Dendritic cell treated with granulocyte-macrophage colony-stimulating factor and Interleukin-4, amounts not matched to agents 40 ng/mL and 50 ng/mL, for 4 days (primary cell): Measurements from ENCODE around the gene SEMA4C.

Experiments
- H3K27ac Mint-ChIP-seq: one replicate; pipeline ENCODE4 v1.8.0; 2022; ENCODE audit warnings: mild to moderate bottlenecking, mixed read lengths
- H3K27me3 Mint-ChIP-seq: one replicate; pipeline ENCODE4 v1.8.0; 2022; ENCODE audit warnings: mild to moderate bottlenecking, mixed read lengths
- H3K36me3 Mint-ChIP-seq: one replicate; pipeline ENCODE4 v1.8.0; 2022; ENCODE audit warnings: low read depth, mixed read lengths
- H3K4me1 Mint-ChIP-seq: one replicate; pipeline ENCODE4 v1.8.0; 2022; ENCODE audit warnings: low read depth, mixed read lengths
- H3K4me3 Mint-ChIP-seq: one replicate; pipeline ENCODE4 v1.8.0; 2022; ENCODE audit warnings: mild to moderate bottlenecking, moderate library complexity, mixed read lengths
- H3K9me3 Mint-ChIP-seq: one replicate; pipeline ENCODE4 v1.8.0; 2022; ENCODE audit warnings: mixed read lengths
- intact Hi-C: fragments of 100-400 bp; cut with micrococcal nuclease; formaldehyde crosslinking; loops from one replicate; pipeline ENCODE4 v1.15.0; 2022

SEMA4C gene

DNA sequence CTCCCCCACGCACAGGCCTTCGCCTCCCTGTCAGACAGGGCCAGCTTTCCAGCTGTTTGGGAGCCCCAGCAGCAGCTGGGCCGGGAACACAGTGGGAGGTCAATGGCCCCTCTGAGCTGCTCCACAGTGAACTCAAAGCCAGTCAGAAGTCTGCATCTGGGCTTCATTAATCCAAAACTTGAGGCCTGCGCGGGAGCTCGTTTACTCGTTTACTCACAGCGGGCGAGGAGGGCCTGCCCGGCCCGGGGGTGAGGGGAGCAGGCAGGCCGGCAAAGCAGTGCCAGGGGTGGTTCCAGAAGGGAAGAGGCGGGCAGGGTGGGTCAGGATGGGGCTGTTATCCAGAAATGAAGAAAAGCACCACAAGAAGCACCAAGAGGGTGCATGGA, 36.8 kb upstream of the SEMA4C start:
- Mint-ChIP-seq H3K4me1 (peaks cover 11% of the 10 kb centered on the region), H3K4me3 (no peak overlapping the region), H3K36me3 (no peaks in the 10 kb centered on the region), H3K9me3 (no peaks in the 10 kb centered on the region), H3K27me3 (peaks cover 44% of the 10 kb centered on the region), H3K27ac (no peak overlapping the region)
- intact Hi-C loops = no loop called here

DNA sequence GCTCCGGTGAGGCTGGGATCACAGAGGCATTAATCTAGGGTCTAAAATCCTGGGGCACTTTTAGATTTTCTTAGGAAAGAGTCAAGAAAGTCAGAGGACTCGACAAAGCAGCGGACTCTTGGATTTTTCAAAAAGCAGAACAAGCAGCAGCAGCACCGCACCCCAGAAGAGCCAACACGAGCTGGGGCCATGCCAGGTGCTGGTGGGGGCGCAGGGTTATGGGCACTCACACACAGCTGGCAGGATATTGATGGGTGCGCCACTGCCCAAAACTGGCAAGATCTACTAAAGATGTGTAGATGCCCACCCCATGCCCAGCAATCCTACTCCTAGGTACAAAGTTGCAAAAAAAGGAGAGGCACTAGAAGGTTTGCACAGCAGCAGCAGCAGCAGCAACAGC, 33.9 kb upstream of the SEMA4C start:
- no peaks in the 10 kb centered on the region for H3K9me3 Mint-ChIP-seq
- no peak overlapping the region for H3K4me3 Mint-ChIP-seq
- intact Hi-C loops = no loop called here
- H3K4me1 Mint-ChIP-seq = peaks cover 15% of the 10 kb centered on the region
- no peaks in the 10 kb centered on the region for H3K36me3 Mint-ChIP-seq
- no peak overlapping the region for H3K27ac Mint-ChIP-seq
- H3K27me3 Mint-ChIP-seq = peaks cover 39% of the 10 kb centered on the region

DNA sequence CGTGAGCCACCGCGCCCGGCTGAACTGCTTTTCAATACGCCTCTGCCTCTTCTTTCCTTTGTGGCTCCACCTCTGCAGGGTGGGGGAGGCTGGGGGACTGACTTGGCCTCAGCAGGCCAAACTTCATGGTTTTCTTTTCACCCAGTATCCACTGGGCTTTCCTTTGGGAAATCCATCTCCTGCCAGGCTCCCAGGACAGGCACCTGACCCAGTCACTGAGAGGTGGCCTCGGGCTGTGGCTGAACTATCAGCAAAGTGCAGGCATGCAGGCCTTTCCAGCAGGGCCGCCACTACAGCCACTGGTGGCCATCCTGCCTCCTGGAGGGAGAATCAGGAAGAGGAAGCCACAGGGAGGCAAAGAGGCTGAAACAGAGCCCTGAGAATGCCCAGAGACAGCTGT, 33.4 kb upstream of the SEMA4C start:
- Mint-ChIP-seq H3K4me1 (peaks cover 15% of the 10 kb centered on the region), H3K36me3 (no peaks in the 10 kb centered on the region), H3K27ac (no peak overlapping the region), H3K4me3 (no peak overlapping the region), H3K27me3 (peaks cover 43% of the 10 kb centered on the region), H3K9me3 (no peaks in the 10 kb centered on the region)
- intact Hi-C loops = no loop called here

DNA sequence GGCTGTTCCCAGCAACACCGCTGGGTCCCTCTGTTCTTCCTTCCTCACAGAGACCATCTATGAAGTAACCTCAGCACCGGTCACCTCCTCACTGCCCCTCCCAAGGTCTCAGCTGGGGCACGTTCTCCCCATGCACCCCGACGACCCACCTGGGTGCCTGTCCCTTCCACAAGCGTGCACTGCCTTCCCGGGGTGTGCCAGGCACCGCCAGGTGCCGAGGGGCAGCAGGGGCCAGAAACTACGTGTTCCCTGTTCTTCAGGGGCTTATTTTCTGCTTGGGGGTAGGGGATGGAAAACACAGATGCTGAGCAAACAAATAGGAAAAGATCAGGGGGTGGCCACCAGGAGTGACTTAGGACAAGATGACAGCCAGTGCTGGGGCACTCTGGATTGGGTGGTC, 30.4 kb upstream of the SEMA4C start:
- H3K27me3 Mint-ChIP-seq = peaks cover 69% of the 10 kb centered on the region
- H3K9me3 Mint-ChIP-seq = no peaks in the 10 kb centered on the region
- no peak overlapping the region for H3K4me3 Mint-ChIP-seq
- intact Hi-C loops = no loop called here
- no peaks in the 10 kb centered on the region for H3K36me3 Mint-ChIP-seq
- peaks cover 21% of the 10 kb centered on the region for H3K4me1 Mint-ChIP-seq
- H3K27ac Mint-ChIP-seq = no peak overlapping the region

DNA sequence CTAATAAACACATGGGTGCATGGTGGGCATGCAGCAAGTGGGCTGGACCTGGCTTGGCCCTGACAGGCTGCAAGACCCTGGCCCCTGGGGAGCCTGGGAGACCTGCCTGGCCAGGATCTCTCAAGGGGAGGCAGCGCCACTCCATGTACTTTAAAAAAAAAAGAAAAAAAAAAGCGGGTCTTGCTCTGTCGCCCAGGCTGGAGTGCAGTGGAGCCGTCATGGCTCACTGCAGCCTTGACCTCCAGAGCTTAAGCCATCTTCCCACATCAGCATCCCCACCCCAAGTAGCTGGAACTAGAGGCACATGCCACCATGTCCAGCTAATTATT, 29.5 kb upstream of the SEMA4C start:
- H3K4me3 Mint-ChIP-seq = no peak overlapping the region
- no peaks in the 10 kb centered on the region for H3K36me3 Mint-ChIP-seq
- peaks cover 70% of the 10 kb centered on the region for H3K27me3 Mint-ChIP-seq
- intact Hi-C loops = no loop called here
- peaks cover 21% of the 10 kb centered on the region for H3K4me1 Mint-ChIP-seq
- no peaks in the 10 kb centered on the region for H3K9me3 Mint-ChIP-seq
- no peak overlapping the region for H3K27ac Mint-ChIP-seq

DNA sequence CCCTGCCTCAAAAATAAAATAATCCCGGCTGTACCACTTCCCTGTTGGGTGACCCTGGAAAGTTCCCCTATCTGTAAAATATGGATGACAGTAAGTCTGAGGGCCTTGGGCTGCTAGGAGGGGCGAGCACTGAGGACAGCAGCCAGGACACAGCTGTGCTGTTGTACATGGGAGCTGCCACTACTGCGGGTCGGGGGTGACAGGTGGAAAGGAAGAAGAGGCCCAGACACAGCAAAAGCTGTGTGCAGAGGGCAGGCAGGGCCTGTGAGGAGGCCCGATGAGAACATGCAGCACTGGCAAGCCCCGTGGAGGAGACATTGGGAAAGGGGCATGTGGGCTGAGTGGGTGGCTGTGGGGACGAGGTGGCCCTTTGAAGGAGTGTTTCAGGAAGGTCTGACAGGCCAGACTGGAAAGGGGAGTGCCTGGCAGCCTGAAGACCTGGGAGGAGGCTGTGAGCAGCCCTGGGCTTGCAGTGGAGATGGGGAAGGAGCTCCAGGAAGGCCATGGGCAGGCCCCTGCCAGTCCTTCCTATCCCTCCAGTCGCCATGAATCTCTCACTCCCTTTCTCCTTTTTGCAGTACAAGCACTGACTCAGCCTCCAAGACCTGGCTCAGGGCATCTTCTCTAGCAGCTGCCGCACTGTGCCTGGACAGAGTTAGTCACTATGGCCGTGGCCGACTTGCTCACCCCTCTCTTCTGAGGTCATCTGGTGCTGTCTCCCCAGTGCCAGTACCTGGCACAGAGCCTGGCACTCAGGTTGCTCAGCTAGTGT, 28.9 kb upstream of the SEMA4C start:
- peaks cover 67% of the 10 kb centered on the region for H3K27me3 Mint-ChIP-seq
- intact Hi-C loops = no loop called here
- H3K4me3 Mint-ChIP-seq = no peak overlapping the region
- H3K4me1 Mint-ChIP-seq = peaks cover 18% of the 10 kb centered on the region
- no peaks in the 10 kb centered on the region for H3K36me3 Mint-ChIP-seq
- no peaks in the 10 kb centered on the region for H3K9me3 Mint-ChIP-seq
- H3K27ac Mint-ChIP-seq = no peak overlapping the region

DNA sequence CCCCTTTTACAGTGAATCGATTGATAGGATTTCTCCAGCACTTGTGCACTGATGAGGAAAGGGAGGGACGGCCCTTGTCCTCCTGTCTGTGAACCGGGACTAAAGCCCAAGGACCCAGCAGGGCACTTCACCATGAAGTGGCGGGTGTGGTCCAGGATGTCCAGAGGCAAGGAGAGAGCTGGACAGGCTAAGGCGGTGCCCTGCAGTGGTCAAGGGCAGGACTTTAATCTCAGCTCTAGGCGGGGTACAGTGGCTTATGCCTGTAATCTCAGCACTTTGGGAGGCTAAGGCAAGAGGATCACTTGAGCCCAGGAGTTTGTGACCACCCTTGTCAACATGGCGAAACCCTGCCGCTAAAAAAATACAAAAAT, 28.2 kb upstream of the SEMA4C start:
- Mint-ChIP-seq H3K4me1 (peaks cover 11% of the 10 kb centered on the region), H3K27ac (no peak overlapping the region), H3K9me3 (no peaks in the 10 kb centered on the region), H3K36me3 (no peaks in the 10 kb centered on the region), H3K27me3 (peaks cover 69% of the 10 kb centered on the region), H3K4me3 (no peak overlapping the region)
- intact Hi-C loops = no loop called here

DNA sequence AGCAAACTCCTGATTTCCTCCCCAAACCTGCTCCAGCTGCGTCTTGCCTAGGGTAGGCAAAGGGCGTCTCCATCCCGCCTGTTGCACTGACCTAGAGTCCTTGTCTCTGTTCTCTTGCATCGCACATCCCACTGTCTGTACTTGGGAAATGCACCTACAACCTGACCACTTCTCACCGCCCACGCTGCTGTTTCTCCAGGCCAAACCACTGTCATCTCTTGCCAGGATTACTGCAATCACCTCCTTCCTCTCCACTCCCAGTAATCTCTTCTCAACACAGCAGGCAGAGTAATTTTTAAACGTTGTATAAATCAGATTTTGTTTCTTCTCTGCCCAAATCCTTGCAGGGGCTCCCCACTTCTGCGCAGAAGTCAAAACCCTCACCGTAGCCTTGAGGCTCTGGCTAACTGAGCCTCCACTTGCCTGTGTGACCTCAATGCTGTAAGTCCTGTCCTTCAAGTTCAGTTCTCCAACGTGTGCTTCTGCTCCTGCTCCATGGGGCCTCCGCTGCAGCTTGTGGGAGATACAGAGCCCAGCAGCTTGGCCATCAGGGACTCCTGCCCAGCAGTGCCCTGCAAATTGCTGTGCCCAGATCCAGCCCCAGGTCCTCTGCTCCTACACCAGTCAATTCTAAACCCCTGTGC, 27.7 kb upstream of the SEMA4C start:
- Mint-ChIP-seq H3K27me3 (peaks cover 72% of the 10 kb centered on the region), H3K9me3 (no peaks in the 10 kb centered on the region), H3K36me3 (no peaks in the 10 kb centered on the region), H3K4me1 (peaks cover 11% of the 10 kb centered on the region), H3K4me3 (no peak overlapping the region), H3K27ac (no peak overlapping the region)
- intact Hi-C loops = no loop called here

DNA sequence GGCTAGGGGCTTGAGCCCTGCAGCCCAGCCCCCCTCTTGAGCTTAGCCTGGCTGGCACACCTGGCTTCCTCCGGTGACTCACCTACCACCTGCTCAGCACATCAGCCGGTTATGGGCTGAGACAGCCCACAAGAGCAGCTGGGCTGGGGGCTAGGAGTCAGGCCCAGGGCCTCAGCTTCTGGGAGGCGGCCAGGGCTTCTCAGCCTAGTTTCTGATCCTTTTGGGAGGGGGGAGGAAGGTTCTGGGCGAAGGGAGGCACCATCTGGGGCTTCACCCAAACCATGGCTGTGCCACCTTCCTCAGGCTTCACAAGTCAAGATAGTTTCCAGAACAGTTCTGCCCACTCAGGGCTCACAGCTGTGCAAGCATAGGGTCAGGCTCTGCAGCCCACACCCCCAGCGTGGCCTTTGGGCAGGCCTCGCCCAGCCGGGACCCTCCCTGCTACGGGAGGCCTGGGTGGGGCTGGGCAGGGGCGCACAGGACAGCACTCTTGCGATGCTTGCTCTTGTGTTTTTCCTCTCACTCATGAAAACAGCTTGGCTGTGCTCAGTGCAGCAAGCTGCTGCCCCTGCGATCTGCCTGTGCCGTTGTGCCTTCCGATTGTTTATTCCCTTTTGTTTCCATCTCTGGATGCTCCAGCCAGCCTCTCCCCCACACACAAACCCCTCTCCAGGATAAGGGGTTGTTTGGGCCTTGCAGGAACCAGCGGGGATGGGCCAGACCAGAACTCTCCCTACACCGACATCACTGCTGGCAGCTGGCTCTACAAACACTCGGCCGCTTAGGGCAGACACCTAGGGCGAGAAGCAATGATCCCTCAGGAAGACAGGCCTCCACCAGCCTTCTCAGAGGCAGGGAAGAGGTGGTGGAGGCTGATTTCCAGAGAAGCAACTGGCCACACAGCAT, 26.1 kb upstream of the SEMA4C start:
- peaks cover 82% of the 10 kb centered on the region for H3K27me3 Mint-ChIP-seq
- H3K9me3 Mint-ChIP-seq = no peaks in the 10 kb centered on the region
- peaks cover 11% of the 10 kb centered on the region for H3K4me1 Mint-ChIP-seq
- H3K27ac Mint-ChIP-seq = no peak overlapping the region
- no peak overlapping the region for H3K4me3 Mint-ChIP-seq
- no peaks in the 10 kb centered on the region for H3K36me3 Mint-ChIP-seq
- intact Hi-C loops = no loop called here

DNA sequence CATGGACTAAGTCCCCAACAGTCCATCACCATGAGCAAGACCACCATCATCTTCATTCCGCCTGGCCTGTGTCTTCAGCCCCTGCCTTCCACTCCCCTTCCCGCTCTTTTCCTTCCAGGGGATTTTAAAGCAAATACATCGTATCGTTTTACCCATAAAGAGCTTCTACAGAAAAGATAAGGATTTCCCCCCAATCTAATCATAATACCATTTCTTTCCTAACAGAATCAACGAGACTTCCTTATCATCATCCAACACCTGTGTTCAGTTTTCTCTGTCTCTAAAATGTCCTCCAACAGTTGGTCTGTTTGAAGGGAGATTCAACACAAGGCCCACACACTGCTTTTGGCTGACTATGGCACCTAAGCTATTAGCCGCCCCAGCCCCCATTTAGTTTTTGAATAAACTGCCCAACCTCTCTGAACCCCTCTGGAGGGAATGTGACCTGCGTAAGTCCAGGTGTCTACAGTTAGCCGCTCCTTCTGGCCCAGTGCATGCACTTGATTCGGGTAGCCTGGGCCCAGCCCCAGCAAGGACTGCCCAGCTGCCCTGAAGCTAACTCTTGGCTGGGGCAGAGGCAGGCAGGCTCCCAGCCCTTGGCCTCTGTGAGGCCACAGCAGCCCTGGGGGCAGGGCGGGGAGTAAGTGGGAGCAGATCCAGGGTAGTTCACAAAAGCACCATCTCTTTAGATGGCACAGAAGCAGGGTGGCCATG, 25.3 kb upstream of the SEMA4C start:
- Mint-ChIP-seq H3K9me3 (no peaks in the 10 kb centered on the region), H3K27me3 (peaks cover 83% of the 10 kb centered on the region), H3K4me3 (no peak overlapping the region), H3K27ac (no peak overlapping the region), H3K36me3 (no peaks in the 10 kb centered on the region), H3K4me1 (peaks cover 11% of the 10 kb centered on the region)
- intact Hi-C loops = no loop called here

DNA sequence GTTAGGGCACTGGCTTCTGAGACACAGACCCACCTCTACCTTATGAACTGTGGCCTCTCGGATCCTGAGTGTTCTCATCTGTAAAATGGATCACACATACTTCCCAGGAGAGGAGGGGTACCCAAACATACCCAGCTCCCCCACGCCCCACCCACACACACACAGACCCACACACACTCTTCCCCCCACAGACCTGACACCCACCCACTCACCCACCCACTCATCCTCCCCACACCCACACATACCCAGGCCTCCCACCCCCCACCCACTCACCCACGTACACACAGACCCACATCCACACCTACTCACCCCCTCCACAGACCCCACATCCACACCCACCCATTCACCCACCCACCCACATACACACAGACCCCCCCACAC, 24.3 kb upstream of the SEMA4C start:
- Mint-ChIP-seq H3K4me1 (peaks cover 6% of the 10 kb centered on the region), H3K27ac (no peak overlapping the region), H3K27me3 (peaks cover 81% of the 10 kb centered on the region), H3K9me3 (no peaks in the 10 kb centered on the region), H3K4me3 (no peak overlapping the region), H3K36me3 (no peaks in the 10 kb centered on the region)
- intact Hi-C loops = no loop called here

DNA sequence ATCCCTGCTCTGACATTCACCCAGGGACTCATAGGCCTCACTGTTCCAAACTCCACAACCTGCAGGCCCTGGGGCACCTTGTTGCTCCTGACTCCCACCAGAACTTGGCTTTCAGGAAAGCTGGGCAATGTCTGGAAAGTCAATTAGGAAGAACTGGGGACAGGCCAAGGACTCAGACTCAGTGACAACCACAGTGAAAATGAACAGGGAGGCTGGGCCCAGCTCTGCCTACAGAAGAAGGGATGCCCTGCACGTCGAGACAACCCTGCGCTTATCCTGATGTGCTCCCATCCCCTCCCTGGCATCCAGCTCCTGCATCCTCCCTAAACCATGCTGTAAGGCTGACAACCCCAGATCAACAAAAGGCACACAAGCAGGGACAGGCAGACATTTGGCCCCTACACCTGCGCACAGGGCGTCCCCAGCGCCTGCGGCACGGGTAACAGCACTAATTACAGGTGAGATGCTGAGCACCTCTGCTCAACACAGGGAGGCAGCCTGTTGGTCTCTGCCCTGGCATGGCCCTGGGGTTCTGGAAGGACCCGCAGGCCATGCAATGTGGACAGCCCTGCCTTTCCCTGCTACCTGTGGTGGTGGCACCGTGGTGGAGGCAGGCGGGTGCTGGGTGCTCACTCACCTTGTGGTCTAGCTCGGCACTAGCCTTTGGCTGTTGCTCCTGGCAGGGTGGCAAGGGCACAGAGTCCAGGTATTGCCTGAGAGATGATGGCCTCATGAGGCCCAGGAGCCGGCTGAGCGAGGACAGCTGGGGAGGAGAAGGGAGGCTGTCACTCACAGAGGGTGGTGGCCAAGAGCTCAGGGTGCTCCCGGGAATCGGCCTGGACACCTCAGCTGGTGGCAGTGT, 23.6 kb upstream of the SEMA4C start:
- H3K9me3 Mint-ChIP-seq = no peaks in the 10 kb centered on the region
- intact Hi-C loops = no loop called here
- no peak overlapping the region for H3K27ac Mint-ChIP-seq
- H3K27me3 Mint-ChIP-seq = peaks cover 80% of the 10 kb centered on the region
- peaks cover 7% of the 10 kb centered on the region for H3K4me1 Mint-ChIP-seq
- H3K4me3 Mint-ChIP-seq = no peak overlapping the region
- no peaks in the 10 kb centered on the region for H3K36me3 Mint-ChIP-seq

DNA sequence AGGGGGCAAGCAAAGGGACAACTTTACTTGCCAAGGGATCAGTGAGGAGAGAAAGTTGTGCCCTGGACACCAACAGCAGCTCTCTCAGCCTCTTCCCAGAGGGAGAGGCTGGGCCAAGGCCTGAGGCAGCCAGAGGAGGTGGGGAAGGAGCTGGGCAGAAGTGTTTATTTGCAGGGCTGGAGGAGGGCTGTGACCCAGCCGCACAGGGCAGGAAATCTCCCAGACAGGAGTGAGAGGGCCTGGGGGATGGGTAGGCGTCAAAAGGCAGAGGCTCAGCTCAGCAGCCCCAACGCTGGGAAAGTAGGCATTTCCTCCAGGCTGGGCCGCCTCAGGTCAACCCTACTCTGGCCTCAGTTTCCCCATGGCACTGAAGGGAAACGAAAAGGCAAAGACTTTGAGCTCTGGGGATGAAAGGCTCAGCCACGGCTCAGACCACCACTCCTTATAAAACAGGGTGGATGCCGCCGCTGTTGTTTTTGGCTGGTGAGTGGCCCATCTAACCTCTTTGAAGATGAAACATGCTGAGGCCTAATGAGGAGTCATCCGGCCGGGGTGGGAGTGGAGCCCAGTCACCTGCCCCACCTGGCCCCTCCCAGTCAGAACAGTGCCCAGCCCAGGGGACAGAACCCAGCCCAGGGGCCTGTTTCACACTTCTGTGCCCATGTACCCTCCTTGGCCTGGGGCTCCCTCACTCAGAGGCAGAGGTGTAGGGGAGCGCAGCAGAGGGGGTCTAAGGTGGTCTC, 21.9 kb upstream of the SEMA4C start:
- no peaks in the 10 kb centered on the region for H3K9me3 Mint-ChIP-seq
- H3K4me1 Mint-ChIP-seq = peaks cover 17% of the 10 kb centered on the region
- intact Hi-C loops = no loop called here
- peaks cover 75% of the 10 kb centered on the region for H3K27me3 Mint-ChIP-seq
- no peaks in the 10 kb centered on the region for H3K36me3 Mint-ChIP-seq
- no peak overlapping the region for H3K4me3 Mint-ChIP-seq
- H3K27ac Mint-ChIP-seq = no peak overlapping the region
